Dermis blood vessel endothelial cell (primary cell): Measurements from ENCODE around the gene ZNF516. TPM values are rescaled to one million over a fixed set of nuclear protein-coding genes. Genes with fewer than 3 reads are reported as not detected.

Source experiments
- DNase-seq: peaks from one replicate; pipeline ENCODE4 v3.0.0; 2010
- total RNA-seq: library from RNA; depleted of rRNA; stranded (reverse); fragments of >200 nt; gene quantifications from 2 replicates; pipeline ENCODE4 v1.2.3, GENCODE V29; 2014

Gene ZNF516
- total RNA-seq, 1 donor from 2014 or later: 12.3 TPM

- no peak for DNase-seq
Observed at GRCh38 chr18:76468345-76469304, 26.4 kb downstream of the ZNF516 start.

- DNase-seq: peak; percentile 15
Observed at GRCh38 chr18:76467371-76468190, 27.5 kb downstream of the ZNF516 start.

DNA sequence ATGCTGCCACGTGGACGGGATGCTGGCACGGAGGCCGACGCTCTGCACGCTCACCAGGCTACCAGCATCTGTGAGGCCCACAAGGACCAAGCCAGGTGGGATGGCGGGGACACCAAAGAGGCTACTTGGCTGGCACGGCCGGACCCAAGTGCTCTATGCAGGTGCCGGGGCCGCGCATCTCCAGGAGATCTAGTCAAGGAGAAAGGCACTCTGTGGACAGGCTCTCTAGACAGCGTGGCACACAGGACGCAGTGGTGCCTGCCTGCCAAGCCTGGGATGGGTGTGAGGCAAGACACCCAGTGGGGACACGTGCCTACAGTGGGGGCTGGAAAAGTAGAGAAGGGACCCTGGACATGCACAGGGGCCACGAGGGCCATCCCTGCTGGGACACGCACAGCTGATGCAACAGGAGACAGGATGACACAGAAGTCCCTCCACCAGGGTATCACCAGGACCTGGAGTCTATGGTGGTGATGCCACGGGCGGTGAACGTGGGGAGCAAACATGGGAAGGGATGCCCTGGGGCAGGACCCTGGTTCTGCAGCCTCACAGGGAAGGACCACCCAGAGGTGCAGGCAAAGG lies 28.5 kb downstream of the ZNF516 start:
- no peak for DNase-seq

DNA sequence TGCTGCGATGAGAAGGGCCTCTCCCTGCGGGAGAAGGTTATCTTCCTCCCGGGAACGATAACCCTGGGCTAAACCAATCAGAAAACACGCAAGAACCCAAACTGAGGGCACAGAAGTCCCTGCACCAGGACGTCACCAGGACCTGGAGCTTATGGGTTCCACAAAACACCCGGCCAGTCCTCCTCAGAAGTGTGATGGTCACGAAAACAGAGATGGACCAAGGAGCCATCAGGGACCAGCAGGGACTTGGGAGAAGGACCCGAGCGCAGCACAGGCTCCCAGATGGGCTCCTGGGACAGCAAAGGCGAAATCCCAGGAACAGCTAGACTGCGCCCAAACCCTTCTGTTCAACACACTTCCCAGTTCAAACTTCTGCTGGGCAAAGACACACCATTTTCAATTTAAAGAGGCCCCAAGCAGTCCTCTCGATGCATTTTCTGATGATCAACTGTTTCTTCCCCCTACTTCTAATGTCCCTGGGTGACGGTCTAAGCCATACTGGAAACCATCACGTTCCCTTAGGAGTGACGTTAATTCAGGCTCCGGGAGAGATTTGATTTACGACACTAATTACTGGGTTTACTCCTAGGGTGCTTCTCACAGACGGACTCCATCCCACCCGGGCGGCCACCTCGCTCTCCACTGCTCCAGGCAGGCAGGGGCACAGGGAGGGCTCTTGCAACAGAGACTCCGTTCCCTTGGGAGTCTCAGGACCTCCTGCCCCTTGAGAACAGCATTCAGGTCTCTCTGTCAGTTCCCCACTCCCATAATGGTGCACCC lies 29.2 kb downstream of the ZNF516 start:
- DNase-seq: no peak

GRCh38 chr18:76464281-76465259 lies 30.5 kb downstream of the ZNF516 start:
- DNase-seq: no peak

- no peak for DNase-seq
Observed at GRCh38 chr18:76463872-76464271, 31.2 kb downstream of the ZNF516 start.

- DNase-seq: no peak
Observed at GRCh38 chr18:76463358-76463757, 31.7 kb downstream of the ZNF516 start.

DNA sequence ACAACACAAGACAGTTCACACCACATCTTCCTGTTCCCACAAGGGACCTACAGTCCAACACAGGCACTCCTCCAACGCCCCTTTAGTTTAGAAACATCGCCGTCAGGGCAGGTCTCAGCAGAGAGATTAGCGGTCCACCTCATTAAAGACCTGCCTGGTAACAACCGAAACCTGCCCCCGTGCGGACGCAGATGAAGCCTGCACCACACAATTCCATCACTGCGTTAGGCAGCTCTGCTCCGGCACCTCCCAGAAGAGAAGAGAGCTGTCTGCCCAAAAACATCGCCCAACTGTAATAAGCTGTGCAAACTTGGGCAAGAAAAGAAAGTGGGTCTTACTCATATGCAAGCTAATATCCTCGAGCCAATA lies 32.7 kb downstream of the ZNF516 start:
- DNase-seq: no peak

DNA sequence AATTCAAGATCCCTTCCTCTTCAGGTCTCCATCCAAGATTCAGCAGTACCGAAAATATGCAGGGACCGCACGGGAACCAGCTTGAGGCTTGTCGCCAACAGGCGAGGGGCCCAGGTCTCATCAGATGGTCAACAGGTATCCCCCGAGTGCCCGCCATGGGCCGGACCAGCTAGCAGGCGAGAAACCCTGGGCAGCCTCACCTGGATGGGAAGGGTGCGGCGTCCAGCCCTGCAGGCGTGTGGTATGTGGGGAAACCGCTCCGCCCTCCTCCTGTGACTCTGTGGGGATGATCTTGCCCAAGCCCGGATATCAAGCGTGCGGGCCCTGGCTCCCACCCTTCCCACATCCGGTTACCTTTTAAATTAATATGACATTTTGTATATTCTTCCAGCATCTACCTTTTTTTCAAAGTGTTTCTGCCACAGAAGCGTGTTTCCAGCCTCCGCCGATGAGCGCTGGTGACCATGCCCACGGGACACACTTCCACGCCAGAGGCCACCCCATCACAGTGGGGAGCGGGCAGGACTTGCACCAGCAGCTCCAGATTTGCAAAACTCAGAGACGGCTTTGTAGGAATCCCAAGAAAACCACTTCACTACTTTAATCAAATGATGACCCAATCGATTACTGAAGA lies 33.2 kb downstream of the ZNF516 start:
- no peak for DNase-seq

GRCh38 chr18:76461148-76461547 lies 33.9 kb downstream of the ZNF516 start:
- no peak for DNase-seq

GRCh38 chr18:76460482-76460881 lies 34.6 kb downstream of the ZNF516 start:
- no peak for DNase-seq

DNA sequence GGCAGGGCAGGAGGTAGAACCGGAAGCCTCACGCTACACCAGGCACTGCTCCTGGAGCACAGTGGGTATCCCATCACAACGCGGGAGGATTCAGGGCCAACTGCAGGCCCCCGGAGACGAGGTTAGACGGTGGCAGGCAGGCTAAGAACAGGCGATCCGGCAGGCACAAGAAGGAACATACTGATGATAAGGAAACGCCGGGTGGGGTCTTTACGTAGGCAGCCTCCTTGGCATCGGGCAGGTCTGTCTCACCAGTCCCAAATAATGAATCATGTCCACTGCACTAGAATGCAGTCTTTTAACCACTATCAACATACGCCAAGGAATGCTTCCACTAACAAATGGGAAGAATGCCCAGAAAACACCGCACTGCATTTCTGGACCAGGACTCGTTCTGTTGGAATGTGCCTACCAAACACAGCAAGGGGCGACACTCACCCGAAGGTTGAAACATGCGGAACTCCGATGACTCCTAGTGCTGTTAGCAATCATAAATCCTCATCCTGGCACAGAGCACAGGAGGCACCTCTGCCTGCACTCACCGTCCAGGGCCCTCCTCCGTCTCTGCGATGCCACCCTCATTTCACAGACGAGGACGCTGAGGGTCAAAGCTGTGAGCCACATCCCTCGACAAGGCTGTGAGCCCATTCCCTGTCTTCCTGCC lies 35.2 kb downstream of the ZNF516 start:
- DNase-seq: peak; percentile 57

GRCh38 chr18:76459312-76459686 lies 35.7 kb downstream of the ZNF516 start:
- no peak for DNase-seq

DNA sequence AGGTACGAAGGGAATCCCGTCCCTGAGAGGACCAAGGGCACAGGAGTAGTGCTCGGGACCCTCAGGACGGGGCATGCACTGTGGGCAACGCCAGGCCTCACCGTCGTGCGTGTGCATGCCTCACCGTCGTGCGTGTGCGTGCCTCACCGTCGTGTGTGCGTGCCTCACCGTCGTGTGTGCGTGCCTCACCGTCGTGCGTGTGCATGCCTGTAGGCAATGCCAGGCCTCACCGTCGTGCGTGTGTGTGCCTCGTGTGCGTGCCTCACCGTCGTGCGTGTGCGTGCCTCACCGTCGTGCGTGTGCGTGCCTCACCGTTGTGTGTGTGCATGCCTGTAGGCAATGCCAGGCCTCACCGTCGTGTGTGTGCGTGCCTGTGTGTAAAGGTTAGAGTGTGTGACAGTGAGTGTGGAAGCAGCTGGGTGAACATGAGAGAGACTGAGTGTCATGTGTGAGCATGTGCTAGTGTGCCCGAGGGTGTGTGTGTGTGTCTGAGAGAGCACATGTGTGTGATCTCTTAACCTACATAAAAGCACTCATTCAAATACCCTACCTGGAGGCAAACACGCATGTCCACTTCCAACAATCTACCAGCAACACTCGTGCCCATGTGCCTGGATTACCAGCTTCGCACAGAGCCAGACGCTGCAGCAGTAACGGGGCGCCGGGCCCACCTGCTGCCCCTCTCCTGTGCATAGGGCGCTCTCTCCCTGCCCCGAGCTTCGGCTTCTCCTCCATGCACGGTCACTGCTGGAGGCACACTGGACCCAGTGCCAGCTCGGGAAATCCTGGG lies 36.3 kb downstream of the ZNF516 start:
- DNase-seq: no peak

DNA sequence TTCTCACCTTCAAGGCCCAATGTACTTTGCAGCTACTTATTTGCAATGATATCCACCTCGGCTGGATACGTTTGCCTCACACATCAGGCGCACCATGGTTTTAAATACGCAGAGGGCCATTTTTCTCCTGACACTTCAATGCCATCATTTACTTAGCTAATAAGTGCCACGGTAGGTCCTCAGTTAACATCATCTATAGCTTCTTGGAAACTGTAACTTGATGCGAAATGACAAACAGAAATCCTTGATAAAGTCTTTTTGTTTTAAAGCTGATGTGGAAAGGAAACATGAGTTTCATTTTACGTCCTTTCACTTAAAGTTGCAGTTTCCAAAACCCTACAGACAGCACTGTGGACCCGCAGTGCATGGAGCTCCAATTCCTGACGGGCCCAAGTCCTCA lies 37.1 kb downstream of the ZNF516 start:
- no peak for DNase-seq

GRCh38 chr18:76457475-76457874 lies 37.6 kb downstream of the ZNF516 start:
- no peak for DNase-seq

DNA sequence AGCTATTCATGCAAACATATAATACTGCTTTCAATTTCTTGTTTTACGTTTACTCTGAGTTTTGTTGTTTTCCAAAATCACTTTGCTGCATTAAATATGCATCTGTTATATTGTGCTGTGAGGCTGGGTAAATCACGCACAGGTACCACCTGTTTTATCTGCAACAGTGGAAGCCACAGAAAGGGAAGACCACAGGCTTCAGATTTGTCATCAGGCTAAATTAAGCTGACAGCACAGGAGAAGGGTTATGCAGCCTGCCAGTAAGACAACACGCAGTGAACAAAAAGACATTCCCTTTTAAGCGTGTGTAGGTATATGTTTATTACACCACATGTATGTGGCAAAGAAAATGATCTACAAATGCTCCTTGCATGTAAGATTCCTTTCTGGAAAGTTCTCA lies 38.2 kb downstream of the ZNF516 start:
- DNase-seq: no peak

GRCh38 chr18:76456018-76456750 lies 38.9 kb downstream of the ZNF516 start:
- DNase-seq: no peak
